AML-193 (cell line): ENCODE results near the gene RPS6KA2.

ENCODE experiments used
- DNase-seq, 2 experiments: peaks; one replicate each; lab custom pipeline; 2025; lab: John Stamatoyannopoulos, UW

The RPS6KA2 gene

GRCh38 chr6:166448432-166448831 is 178.6 kb downstream of the RPS6KA2 start:
- DNase-seq = no peak

GRCh38 chr6:166446567-166447065 is 180.4 kb downstream of the RPS6KA2 start:
- no peak for DNase-seq

GRCh38 chr6:166446146-166446545 is 180.9 kb downstream of the RPS6KA2 start:
- no peak for DNase-seq

- DNase-seq = no peak
Measured at GRCh38 chr6:166444446-166444845, 182.6 kb downstream of the RPS6KA2 start.

- no peak for DNase-seq
Measured at GRCh38 chr6:166443166-166443565, 183.9 kb downstream of the RPS6KA2 start.

- DNase-seq = no peak
Measured at GRCh38 chr6:166442131-166442685, 184.8 kb downstream of the RPS6KA2 start.

GRCh38 chr6:166441325-166442078 is 185.5 kb downstream of the RPS6KA2 start:
- DNase-seq = no peak

GRCh38 chr6:166440729-166441128 is 186.3 kb downstream of the RPS6KA2 start:
- no peak for DNase-seq

GRCh38 chr6:166440106-166440505 is 186.9 kb downstream of the RPS6KA2 start:
- no peak for DNase-seq

- no peak for DNase-seq
Measured at GRCh38 chr6:166439366-166440091, 187.5 kb downstream of the RPS6KA2 start.

GRCh38 chr6:166438211-166438861 is 188.7 kb downstream of the RPS6KA2 start:
- DNase-seq = no peak

GRCh38 chr6:166437661-166438060 is 189.4 kb downstream of the RPS6KA2 start:
- no peak for DNase-seq

GRCh38 chr6:166436195-166437139 is 190.6 kb downstream of the RPS6KA2 start:
- DNase-seq = no peak

- peak in 1 of 2 experiments; percentile 4 for DNase-seq
Measured at GRCh38 chr6:166435574-166435973, 191.5 kb downstream of the RPS6KA2 start.

GRCh38 chr6:166434336-166434735 is 192.7 kb downstream of the RPS6KA2 start:
- DNase-seq = no peak

GRCh38 chr6:166433096-166433495 is 194.0 kb downstream of the RPS6KA2 start:
- DNase-seq = no peak

GRCh38 chr6:166430269-166430668 is 196.8 kb downstream of the RPS6KA2 start:
- DNase-seq = no peak

GRCh38 chr6:166424431-166424830 is 202.6 kb downstream of the RPS6KA2 start:
- DNase-seq = no peak

GRCh38 chr6:166423781-166424180 is 203.3 kb downstream of the RPS6KA2 start:
- no peak for DNase-seq

GRCh38 chr6:166423051-166423745 is 203.9 kb downstream of the RPS6KA2 start:
- no peak for DNase-seq
